Panc1 (cell line): ENCODE data around the gene B3GNT3. TPM values are rescaled to one million over a fixed set of nuclear protein-coding genes. Genes with fewer than 3 reads are reported as not detected.

Experiments used
- ATAC-seq: fragments of 200-7000 bp; cut with Tn5 transposase; 2 replicates; pipeline ENCODE4 v1.9.1; 2020; ENCODE audit warnings: mild to moderate bottlenecking, moderate library complexity
- BruUV-seq: library from RNA; stranded (reverse); fragments of 400-500 nt; replicated peaks from 2 replicates; lab custom pipeline; 2021; lab: Mats Ljungman, UMichigan
- CTCF ChIA-PET: fragments of 300-600 bp; sonication (Branson Sonifier 250); formaldehyde crosslinking; loops from one replicate; lab custom pipeline; 2022; ENCODE audit warnings: antibody characterized with exemption; lab: Charles Lee
- POLR2A ChIA-PET: fragments of 300-600 bp; sonication (Branson Sonifier 250); formaldehyde crosslinking; loops from one replicate; lab custom pipeline; 2022; ENCODE audit warnings: antibody characterized with exemption; lab: Charles Lee
- DNase-seq: peaks from one replicate; pipeline ENCODE4 v3.0.0-alpha.2; 2010; ENCODE audit warnings: low read depth, low spot score
- H3K27ac ChIP-seq: 2 replicates; pipeline ENCODE4 v1.5.1; 2011; ENCODE audit warnings: mild to moderate bottlenecking, low read length, inconsistent platforms
- H3K27me3 ChIP-seq: fragments of 200-500 bp; sonication (Bioruptor generic); 2 replicates; pipeline ENCODE4 v1.6.0; 2014; ENCODE audit warnings: low read length, inconsistent platforms; ENCODE audit not compliant: control insufficient read depth, insufficient read depth
- H3K36me3 ChIP-seq: fragments of 200-500 bp; sonication (Bioruptor generic); 2 replicates; pipeline ENCODE4 v1.5.1; 2014; ENCODE audit warnings: inconsistent platforms, mild to moderate bottlenecking, low read length, moderate library complexity; ENCODE audit not compliant: control insufficient read depth, insufficient read depth
- H3K4me1 ChIP-seq: 2 replicates; pipeline ENCODE4 v1.5.1; 2011; ENCODE audit warnings: inconsistent platforms, mild to moderate bottlenecking, low read length, moderate library complexity; ENCODE audit not compliant: control insufficient read depth, insufficient read depth
- H3K4me3 ChIP-seq, 2 experiments: 2 replicates each; pipeline ENCODE4 v1.5.1; 2011 to 2012; ENCODE audit warnings: low read depth in 2 of 2, low read length in 2 of 2, mild to moderate bottlenecking in 2 of 2, inconsistent platforms in 1 of 2, moderate library complexity in 1 of 2
- H3K9me3 ChIP-seq: fragments of 200-500 bp; sonication (Bioruptor generic); 2 replicates; pipeline ENCODE4 v1.5.1; 2014; ENCODE audit warnings: low read depth, mild to moderate bottlenecking, inconsistent platforms, low read length, moderate library complexity; ENCODE audit not compliant: control insufficient read depth, insufficient read depth
- POLR2AphosphoS5 ChIP-seq: IDR thresholded peaks from 2 replicates; pipeline ENCODE4 v1.6.1; 2012; ENCODE audit warnings: mild to moderate bottlenecking, low read depth, low read length, moderate library complexity
- SIN3A ChIP-seq: IDR thresholded peaks from 2 replicates; pipeline ENCODE4 v1.6.1; 2012; ENCODE audit warnings: low read depth, mild to moderate bottlenecking, low read length, moderate library complexity, borderline replicate concordance; ENCODE audit not compliant: insufficient read depth
- TCF7L2 ChIP-seq: IDR thresholded peaks from 2 replicates; pipeline ENCODE4 v1.6.1; 2011; ENCODE audit warnings: mild to moderate bottlenecking, low read depth, low read length, inconsistent platforms
- in situ Hi-C: cut with HindIII; loops from 2 replicates; pipeline ENCODE4 v1.10.0; 2016; ENCODE audit warnings: low sequenced_read_pairs, low pct_unique_long_range_greater_than_20kb
- intact Hi-C: fragments of 100-400 bp; cut with micrococcal nuclease; formaldehyde crosslinking; loops from one replicate; pipeline ENCODE4 v1.10.0; 2022; ENCODE audit not compliant: unreplicated experiment
- total RNA-seq: library from RNA; stranded (reverse); gene quantifications from one replicate; pipeline ENCODE4 v1.2.1, GENCODE V29; 2021; ENCODE audit not compliant: unreplicated experiment
- TF ChIP-seq, protein P1 (sequence below): fragments of 450-650 bp; IDR thresholded peaks from 2 replicates; pipeline ENCODE4 v1.5.1; 2017; ENCODE audit warnings: mild to moderate bottlenecking
- TF ChIP-seq, protein P2 (sequence below), 2 experiments: IDR thresholded peaks; 2 replicates each; pipeline ENCODE4 v1.6.1; 2011 to 2012; ENCODE audit warnings: low read depth in 2 of 2, control low read depth in 1 of 2, low read length in 1 of 2, mild to moderate bottlenecking in 1 of 2, moderate library complexity in 1 of 2; ENCODE audit not compliant: insufficient read depth in 1 of 2

B3GNT3 gene
- total RNA-seq, 1 experiment from 2014 or later = 0.67 TPM

DNA sequence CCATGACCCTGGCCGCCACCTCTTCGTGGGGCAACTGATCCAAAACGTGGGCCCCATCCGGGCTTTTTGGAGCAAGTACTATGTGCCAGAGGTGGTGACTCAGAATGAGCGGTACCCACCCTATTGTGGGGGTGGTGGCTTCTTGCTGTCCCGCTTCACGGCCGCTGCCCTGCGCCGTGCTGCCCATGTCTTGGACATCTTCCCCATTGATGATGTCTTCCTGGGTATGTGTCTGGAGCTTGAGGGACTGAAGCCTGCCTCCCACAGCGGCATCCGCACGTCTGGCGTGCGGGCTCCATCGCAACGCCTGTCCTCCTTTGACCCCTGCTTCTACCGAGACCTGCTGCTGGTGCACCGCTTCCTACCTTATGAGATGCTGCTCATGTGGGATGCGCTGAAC, 16.7 kb downstream of the B3GNT3 start:
- DNase-seq (no peak), ATAC-seq (no peak)
- TF ChIP-seq, protein P1, sequence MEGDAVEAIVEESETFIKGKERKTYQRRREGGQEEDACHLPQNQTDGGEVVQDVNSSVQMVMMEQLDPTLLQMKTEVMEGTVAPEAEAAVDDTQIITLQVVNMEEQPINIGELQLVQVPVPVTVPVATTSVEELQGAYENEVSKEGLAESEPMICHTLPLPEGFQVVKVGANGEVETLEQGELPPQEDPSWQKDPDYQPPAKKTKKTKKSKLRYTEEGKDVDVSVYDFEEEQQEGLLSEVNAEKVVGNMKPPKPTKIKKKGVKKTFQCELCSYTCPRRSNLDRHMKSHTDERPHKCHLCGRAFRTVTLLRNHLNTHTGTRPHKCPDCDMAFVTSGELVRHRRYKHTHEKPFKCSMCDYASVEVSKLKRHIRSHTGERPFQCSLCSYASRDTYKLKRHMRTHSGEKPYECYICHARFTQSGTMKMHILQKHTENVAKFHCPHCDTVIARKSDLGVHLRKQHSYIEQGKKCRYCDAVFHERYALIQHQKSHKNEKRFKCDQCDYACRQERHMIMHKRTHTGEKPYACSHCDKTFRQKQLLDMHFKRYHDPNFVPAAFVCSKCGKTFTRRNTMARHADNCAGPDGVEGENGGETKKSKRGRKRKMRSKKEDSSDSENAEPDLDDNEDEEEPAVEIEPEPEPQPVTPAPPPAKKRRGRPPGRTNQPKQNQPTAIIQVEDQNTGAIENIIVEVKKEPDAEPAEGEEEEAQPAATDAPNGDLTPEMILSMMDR = no peak
- TF ChIP-seq POLR2AphosphoS5 = no peak
- TF ChIP-seq TCF7L2 = no peak
- TF ChIP-seq, protein P2, sequence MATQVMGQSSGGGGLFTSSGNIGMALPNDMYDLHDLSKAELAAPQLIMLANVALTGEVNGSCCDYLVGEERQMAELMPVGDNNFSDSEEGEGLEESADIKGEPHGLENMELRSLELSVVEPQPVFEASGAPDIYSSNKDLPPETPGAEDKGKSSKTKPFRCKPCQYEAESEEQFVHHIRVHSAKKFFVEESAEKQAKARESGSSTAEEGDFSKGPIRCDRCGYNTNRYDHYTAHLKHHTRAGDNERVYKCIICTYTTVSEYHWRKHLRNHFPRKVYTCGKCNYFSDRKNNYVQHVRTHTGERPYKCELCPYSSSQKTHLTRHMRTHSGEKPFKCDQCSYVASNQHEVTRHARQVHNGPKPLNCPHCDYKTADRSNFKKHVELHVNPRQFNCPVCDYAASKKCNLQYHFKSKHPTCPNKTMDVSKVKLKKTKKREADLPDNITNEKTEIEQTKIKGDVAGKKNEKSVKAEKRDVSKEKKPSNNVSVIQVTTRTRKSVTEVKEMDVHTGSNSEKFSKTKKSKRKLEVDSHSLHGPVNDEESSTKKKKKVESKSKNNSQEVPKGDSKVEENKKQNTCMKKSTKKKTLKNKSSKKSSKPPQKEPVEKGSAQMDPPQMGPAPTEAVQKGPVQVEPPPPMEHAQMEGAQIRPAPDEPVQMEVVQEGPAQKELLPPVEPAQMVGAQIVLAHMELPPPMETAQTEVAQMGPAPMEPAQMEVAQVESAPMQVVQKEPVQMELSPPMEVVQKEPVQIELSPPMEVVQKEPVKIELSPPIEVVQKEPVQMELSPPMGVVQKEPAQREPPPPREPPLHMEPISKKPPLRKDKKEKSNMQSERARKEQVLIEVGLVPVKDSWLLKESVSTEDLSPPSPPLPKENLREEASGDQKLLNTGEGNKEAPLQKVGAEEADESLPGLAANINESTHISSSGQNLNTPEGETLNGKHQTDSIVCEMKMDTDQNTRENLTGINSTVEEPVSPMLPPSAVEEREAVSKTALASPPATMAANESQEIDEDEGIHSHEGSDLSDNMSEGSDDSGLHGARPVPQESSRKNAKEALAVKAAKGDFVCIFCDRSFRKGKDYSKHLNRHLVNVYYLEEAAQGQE (IDR thresholded peaks at IDR 0.05; ENCODE audit: insufficient read depth in 1 of 2, low read depth in 2 of 2, low read length in 1 of 2) = no peak
- no peak for TF ChIP-seq SIN3A
- in situ Hi-C loops = no loop called here
- ChIA-PET CTCF (no interaction called here), POLR2A (no interaction called here)
- no TSS peak for BruUV-seq
- Histone ChIP-seq H3K4me1 (no peaks in the 10 kb centered on the region), H3K9me3 (no peaks in the 10 kb centered on the region), H3K4me3 (no peak overlapping the region), H3K36me3 (no peaks in the 10 kb centered on the region), H3K27me3 (no peaks in the 10 kb centered on the region), H3K27ac (no peak overlapping the region)
- intact Hi-C loops = no loop called here

DNA sequence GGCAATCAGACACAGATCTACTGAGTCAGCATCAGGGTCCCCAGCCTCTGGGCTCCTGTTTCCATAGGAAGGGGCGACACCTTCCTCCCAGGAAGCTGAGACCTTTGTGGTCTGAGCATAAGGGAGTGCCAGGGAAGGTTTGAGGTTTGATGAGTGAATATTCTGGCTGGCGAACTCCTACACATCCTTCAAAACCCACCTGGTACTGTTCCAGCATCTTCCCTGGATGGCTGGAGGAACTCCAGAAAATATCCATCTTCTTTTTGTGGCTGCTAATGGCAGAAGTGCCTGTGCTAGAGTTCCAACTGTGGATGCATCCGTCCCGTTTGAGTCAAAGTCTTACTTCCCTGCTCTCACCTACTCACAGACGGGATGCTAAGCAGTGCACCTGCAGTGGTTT, 17.2 kb downstream of the B3GNT3 start:
- no peaks in the 10 kb centered on the region for H3K27me3 ChIP-seq
- CTCF ChIA-PET = no interaction called here
- ATAC-seq = no peak
- H3K4me1 ChIP-seq = no peaks in the 10 kb centered on the region
- no TSS peak for BruUV-seq
- DNase-seq = no peak
- H3K27ac ChIP-seq = no peak overlapping the region
- no peaks in the 10 kb centered on the region for H3K36me3 ChIP-seq
- TF ChIP-seq, protein P1 = no peak
- TF ChIP-seq SIN3A (no peak), TCF7L2 (no peak), POLR2AphosphoS5 (no peak)
- TF ChIP-seq, protein P2 (IDR thresholded peaks at IDR 0.05; ENCODE audit: insufficient read depth in 1 of 2, low read depth in 2 of 2, low read length in 1 of 2) = no peak
- intact Hi-C loops (no loop called here), in situ Hi-C loops (no loop called here)
- H3K4me3 ChIP-seq = no peak overlapping the region
- H3K9me3 ChIP-seq = no peaks in the 10 kb centered on the region
- POLR2A ChIA-PET = no interaction called here
